ENCODE measurements around the gene CAMSAP2. TPM values are rescaled to one million over a fixed set of nuclear protein-coding genes. Genes with fewer than 3 reads are reported as not detected.

Gene CAMSAP2
- total RNA-seq, 4 donors from 2014 or later = 4.9 to 21.5 (median 8.1) TPM

GRCh38 chr1:200818248-200818647 is 79.6 kb downstream of the CAMSAP2 start:
- TF ChIP-seq POLR2A (IDR thresholded peaks at IDR 0.05) (no peak), CTCF (IDR thresholded peaks at IDR 0.05) (no peak)
- H3K27me3 ChIP-seq = no peaks in the 10 kb centered on the region
- peaks cover 0 to 8% (median 0%) of the 10 kb centered on the region in 3 donors for H3K36me3 ChIP-seq
- no peak for DNase-seq
- H3K9me3 ChIP-seq = no peaks in the 10 kb centered on the region
- no peak overlapping the region for H3K4me3 ChIP-seq
- H3K27ac ChIP-seq = no peak overlapping the region
- no peaks in the 10 kb centered on the region for H3K4me1 ChIP-seq

- Histone ChIP-seq H3K9me3 (no peaks in the 10 kb centered on the region), H3K27me3 (no peaks in the 10 kb centered on the region), H3K27ac (no peak overlapping the region), H3K4me3 (no peak overlapping the region), H3K36me3 (peaks cover 0 to 8% (median 0%) of the 10 kb centered on the region in 3 donors), H3K4me1 (no peaks in the 10 kb centered on the region)
- no peak for DNase-seq
- TF ChIP-seq POLR2A (IDR thresholded peaks at IDR 0.05) = no peak
- TF ChIP-seq CTCF (IDR thresholded peaks at IDR 0.05) = no peak
Measured at GRCh38 chr1:200819726-200820125, 81.0 kb downstream of the CAMSAP2 start.

GRCh38 chr1:200831091-200831490 is 92.4 kb downstream of the CAMSAP2 start:
- H3K4me3 ChIP-seq = no peak overlapping the region
- no peaks in the 10 kb centered on the region for H3K36me3 ChIP-seq
- H3K27me3 ChIP-seq = no peaks in the 10 kb centered on the region
- no peaks in the 10 kb centered on the region for H3K9me3 ChIP-seq
- TF ChIP-seq POLR2A (IDR thresholded peaks at IDR 0.05) (no peak), CTCF (IDR thresholded peaks at IDR 0.05) (no peak)
- no peak for DNase-seq
- no peak overlapping the region for H3K27ac ChIP-seq
- no peaks in the 10 kb centered on the region for H3K4me1 ChIP-seq

GRCh38 chr1:200834383-200834782 is 95.7 kb downstream of the CAMSAP2 start:
- H3K4me3 ChIP-seq = no peak overlapping the region
- no peaks in the 10 kb centered on the region for H3K9me3 ChIP-seq
- TF ChIP-seq CTCF (IDR thresholded peaks at IDR 0.05) (no peak), POLR2A (IDR thresholded peaks at IDR 0.05) (no peak)
- no peaks in the 10 kb centered on the region for H3K36me3 ChIP-seq
- DNase-seq = no peak
- no peaks in the 10 kb centered on the region for H3K4me1 ChIP-seq
- no peaks in the 10 kb centered on the region for H3K27me3 ChIP-seq
- no peak overlapping the region for H3K27ac ChIP-seq

- no peak for DNase-seq
- H3K27me3 ChIP-seq = no peaks in the 10 kb centered on the region
- no peaks in the 10 kb centered on the region for H3K36me3 ChIP-seq
- no peak for TF ChIP-seq CTCF (IDR thresholded peaks at IDR 0.05)
- H3K4me3 ChIP-seq = no peak overlapping the region
- no peaks in the 10 kb centered on the region for H3K9me3 ChIP-seq
- H3K27ac ChIP-seq = no peak overlapping the region
- no peaks in the 10 kb centered on the region for H3K4me1 ChIP-seq
Measured at GRCh38 chr1:200836213-200836612, 97.5 kb downstream of the CAMSAP2 start.

GRCh38 chr1:200837931-200838571 is 99.4 kb downstream of the CAMSAP2 start:
- no peak overlapping the region for H3K4me3 ChIP-seq
- no peaks in the 10 kb centered on the region for H3K27me3 ChIP-seq
- TF ChIP-seq POLR2A (IDR thresholded peaks at IDR 0.05) (no peak), CTCF (IDR thresholded peaks at IDR 0.05) (peak in 5 of 6 experiments; percentile 11 to 55 (median 44))
- no peak for DNase-seq
- H3K27ac ChIP-seq = no peak overlapping the region
- H3K36me3 ChIP-seq = no peaks in the 10 kb centered on the region
- no peaks in the 10 kb centered on the region for H3K4me1 ChIP-seq
- H3K9me3 ChIP-seq = no peaks in the 10 kb centered on the region
